NOMO-1 (cell line): Measurements from ENCODE around the gene LGALS4.
"Not testable (repeated sequence)": the region's sequence is repeated elsewhere in the genome, so short reads cannot be mapped to it uniquely, and the experiment has no call there.

ENCODE experiments used
- DNase-seq, 2 experiments: peaks; one replicate each; lab custom pipeline; 2025; ENCODE audit not compliant: unreplicated experiment in 2 of 2; lab: John Stamatoyannopoulos, UW

LGALS4 gene, protein sequence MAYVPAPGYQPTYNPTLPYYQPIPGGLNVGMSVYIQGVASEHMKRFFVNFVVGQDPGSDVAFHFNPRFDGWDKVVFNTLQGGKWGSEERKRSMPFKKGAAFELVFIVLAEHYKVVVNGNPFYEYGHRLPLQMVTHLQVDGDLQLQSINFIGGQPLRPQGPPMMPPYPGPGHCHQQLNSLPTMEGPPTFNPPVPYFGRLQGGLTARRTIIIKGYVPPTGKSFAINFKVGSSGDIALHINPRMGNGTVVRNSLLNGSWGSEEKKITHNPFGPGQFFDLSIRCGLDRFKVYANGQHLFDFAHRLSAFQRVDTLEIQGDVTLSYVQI

GRCh38 chr19:38812841-38813320, at the start of gene LGALS4:
TSS of gene LGALS4 (minus strand) at chr19:38812945. CDS start at chr19:38812886, 59 bp downstream.
- no peak for DNase-seq

GRCh38 chr19:38861368-38861767, 48.6 kb upstream of the LGALS4 start:
- no peak for DNase-seq

DNA sequence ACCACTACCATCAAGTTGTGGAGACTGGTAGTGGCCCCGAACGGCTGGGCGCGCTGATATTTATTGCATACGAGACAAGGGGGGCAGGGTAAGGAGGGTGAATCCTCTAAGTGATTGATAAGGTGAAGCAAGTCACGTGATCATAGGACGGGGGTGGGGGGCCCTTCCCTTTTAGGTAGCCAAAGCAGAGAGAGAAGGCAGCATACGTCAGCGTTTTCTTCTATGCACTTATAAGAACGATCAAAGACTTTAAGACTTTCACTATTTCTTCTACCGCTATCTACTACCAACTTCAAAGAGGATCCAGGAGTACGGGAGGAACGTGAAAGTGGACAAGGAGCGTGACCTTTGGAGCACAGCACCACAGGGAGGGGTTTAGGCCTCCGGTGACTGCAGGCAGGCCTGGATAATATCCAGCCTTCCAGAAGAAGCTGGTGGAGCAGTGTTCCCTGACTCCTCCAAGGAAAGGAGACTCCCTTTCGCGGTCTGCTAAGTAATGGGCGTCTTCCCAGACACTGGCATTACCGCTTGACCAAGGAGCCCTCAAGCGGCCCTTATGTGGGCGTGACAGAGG, 47.0 kb upstream of the LGALS4 start:
- DNase-seq = not testable (repeated sequence)

- DNase-seq = no peak
Observed at GRCh38 chr19:38856813-38857212, 44.1 kb upstream of the LGALS4 start.

GRCh38 chr19:38855751-38856150, 43.0 kb upstream of the LGALS4 start:
- not testable (repeated sequence) for DNase-seq

GRCh38 chr19:38854961-38855360, 42.2 kb upstream of the LGALS4 start:
- not testable (repeated sequence) for DNase-seq

DNA sequence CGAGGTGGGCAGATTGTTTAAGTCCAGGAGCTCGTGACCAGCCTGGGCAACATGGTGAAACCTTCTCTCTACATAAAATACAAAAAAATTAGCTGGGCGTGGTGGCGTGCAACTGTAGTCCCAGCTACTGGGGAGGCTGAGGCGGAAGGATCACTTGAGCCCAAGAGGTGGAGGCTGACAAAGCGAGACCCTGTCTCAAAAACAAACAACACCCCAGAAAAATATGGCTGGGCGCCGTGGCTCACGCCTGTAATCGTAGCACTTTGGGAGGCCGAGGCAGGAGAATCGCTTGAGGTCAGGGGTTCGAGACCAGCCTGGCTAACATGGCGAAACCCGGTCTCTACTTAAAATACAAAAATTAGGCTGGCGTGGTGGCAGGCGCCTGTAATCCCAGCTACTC, 40.5 kb upstream of the LGALS4 start:
- no peak for DNase-seq

- peak; percentile 62 to 77 for DNase-seq
Observed at GRCh38 chr19:38852231-38853044, 39.7 kb upstream of the LGALS4 start.

- peak; percentile 80 to 95 for DNase-seq
Observed at GRCh38 chr19:38851622-38852230, 39.0 kb upstream of the LGALS4 start.

DNA sequence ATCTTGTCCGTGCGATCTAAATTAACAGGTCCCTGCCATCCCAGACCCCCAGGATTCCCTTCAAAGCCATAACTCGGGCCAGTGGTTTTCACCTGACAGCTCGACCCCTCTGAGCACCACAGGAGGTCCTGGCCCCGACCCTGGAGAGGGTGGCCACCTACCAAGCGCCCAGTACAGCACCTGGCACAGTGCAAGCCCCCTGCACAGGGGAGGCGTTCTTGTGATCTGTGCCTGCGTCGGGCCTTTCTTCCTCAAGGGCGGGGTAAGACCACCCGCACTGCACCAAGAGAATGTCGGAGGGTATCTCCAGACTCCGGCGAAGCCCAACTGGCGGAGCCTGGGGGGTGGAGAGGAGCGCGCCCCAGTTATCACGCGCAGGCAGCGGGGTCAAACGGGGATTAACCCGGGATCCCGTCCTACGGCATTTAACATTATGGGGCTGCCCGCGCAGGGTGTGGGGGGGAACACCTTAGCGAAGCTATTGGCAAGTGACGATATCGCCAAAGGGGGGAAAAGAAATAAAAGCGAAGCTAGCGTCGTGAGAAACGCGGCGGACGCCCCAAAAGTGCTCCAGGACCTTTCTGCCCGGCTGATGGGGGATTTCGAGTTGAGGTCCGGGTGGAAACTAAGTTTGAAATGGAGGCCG, 38.4 kb upstream of the LGALS4 start:
- DNase-seq = no peak

DNA sequence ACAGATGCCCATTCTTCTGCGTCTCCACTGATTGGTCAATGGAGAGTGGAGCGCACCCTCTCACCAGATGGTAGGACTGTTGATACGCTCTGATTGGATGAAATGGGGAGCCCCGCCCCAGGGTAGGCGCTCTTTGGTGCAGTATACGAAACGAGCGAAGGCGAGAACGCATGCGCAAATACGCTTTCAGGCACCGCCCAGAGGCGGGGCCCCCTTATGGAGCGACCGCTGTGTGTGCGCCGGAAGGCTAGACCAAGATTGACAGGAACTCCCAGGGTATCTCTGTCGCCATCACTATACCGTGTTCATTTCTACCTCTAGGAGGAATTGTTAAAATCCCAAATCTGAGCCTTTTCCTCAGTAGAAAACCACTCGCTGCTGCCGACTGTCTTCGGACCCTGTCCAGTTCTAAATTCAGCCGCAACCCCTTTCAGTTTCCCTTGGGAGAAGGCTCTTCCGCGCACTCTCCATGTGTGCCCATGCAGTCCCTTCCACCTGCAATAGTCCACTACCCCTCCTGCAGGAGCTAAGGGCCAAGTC, 37.8 kb upstream of the LGALS4 start:
- DNase-seq = peak in 1 of 2 experiments; percentile 100

GRCh38 chr19:38849860-38850435, 37.2 kb upstream of the LGALS4 start, which contains the start of gene HNRNPL:
TSS of gene HNRNPL (minus strand) at chr19:38849986. CDS start at chr19:38849966, 20 bp downstream.
- DNase-seq = peak; percentile 100

GRCh38 chr19:38849147-38849859, 36.6 kb upstream of the LGALS4 start:
- DNase-seq = peak; percentile 89 to 99

DNA sequence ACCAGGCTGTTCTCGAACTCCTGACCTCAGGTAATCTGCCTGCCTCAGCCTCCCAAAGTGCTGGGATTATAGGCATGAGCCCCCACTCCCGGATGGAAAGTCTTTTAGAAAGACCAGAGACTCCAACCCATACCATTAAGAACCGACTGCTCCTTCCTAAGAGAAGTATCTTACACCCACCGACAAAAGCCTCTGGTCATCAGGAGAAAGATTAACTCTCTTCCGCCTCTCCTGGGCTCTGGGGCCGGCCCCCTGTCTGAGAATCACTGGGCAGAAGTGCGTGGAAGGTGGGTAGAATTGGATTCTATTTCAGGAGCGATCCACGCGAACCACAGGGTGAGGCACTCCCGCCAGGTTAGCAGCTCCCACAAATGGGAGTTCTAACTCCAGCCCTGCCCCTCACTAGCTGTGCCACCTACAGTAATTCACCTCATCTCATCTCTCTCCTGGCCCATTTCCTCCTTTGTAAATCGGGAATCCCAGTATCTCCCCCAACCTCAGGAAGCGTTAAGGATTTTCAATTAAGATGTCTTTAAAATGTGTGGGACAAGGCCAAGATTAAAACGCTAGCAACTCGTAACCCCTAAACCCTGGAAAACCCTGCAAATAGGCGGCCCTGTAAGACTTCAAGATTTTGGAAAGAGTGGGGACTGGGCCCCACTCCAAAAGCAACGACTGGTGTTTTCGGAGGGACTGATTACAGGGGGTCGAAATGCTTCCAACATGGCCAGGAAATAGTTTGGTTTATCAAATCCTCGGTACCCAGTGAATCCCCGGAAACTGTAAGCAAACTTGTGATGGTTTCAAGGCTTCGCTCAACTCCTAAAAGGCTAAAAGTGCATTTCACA, 35.8 kb upstream of the LGALS4 start:
- DNase-seq = no peak

DNA sequence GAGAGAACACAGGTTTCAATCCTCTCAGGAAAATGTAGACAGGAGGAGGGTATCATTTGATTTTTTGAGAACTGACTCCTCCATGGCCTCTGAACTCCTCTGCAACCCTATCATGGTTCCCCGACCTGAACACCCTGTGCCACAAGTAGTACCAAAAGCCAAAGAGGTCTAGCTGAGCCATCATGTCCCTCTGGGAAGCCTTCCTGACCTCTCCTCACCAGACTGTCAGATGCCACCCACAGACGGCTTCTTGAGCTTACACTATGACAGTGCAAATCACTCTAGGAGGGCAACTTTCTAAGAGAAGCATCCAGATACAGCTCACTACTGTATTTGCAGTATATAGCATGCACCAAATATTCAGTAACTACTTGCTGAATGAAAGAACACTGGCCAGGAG, 33.4 kb upstream of the LGALS4 start:
- DNase-seq = no peak

- no peak for DNase-seq
Observed at GRCh38 chr19:38845374-38846024, 32.8 kb upstream of the LGALS4 start.

DNA sequence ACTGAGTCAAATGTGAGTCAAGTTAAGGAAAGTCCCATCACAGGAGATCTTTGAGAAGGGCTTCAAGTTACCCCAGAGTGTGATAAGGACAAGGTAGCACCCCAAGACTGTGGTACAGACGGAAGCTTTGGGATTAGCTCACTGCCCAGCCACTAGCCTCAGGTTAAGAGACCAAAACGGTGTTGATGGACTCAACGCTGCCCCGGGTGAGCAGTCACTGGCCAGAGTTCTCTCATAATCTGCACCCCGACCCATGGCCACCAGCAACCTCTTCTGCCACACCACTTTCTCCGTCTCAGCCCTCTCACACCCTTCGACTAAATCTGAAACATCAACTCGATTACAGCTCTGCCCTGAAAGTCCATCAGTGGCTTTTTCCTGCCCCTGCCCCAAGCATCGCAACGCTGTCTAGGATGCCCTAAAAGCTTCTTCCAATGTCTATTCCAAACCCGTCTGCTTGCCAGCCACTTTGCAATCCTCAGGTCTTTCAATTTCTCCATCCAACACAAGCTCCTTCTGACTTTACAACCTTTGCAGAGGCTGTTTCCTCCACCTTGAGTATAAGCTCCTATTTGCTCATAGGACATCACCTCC, 31.4 kb upstream of the LGALS4 start:
- no peak for DNase-seq
